Adrenal gland (tissue), 5 donors: ENCODE measurements around the gene ARHGEF2.

Source experiments
- CTCF ChIP-seq, 6 experiments: fragments of 450-650 bp in 4 of 6; fragments of 200-600 bp in 2 of 6; sonication (generic) in 1 of 6; IDR thresholded peaks; 1 replicate in 5 of 6; 2 replicates in 1 of 6; pipeline versions ENCODE4 v1.5.1 to v1.8.0; 2016 to 2021; ENCODE audit warnings: antibody characterized with exemption in 6 of 6, mild to moderate bottlenecking in 2 of 6, moderate library complexity in 1 of 6
- POLR2A ChIP-seq, 2 donors: fragments of 450-650 bp; IDR thresholded peaks; one replicate each; pipeline ENCODE4 v1.6.1; 2017; ENCODE audit warnings: antibody characterized with exemption in 2 of 2, mild to moderate bottlenecking in 2 of 2, moderate library complexity in 1 of 2
- donor health status: DM: no; HTN: no; CAD: no.

- TF ChIP-seq CTCF (IDR thresholded peaks at IDR 0.05) (no peak), POLR2A (IDR thresholded peaks at IDR 0.05) (no peak)
Observed at GRCh38 chr1:155897746-155898145, 80.6 kb downstream of the ARHGEF2 start.
